Raji (cell line): Measurements from ENCODE around the gene CATSPERB.

Experiments used
- POLR2A ChIP-seq: IDR thresholded peaks from 2 replicates; pipeline ENCODE4 v1.6.1; 2011; ENCODE audit warnings: low read depth, low read length, control low read depth; ENCODE audit not compliant: insufficient read depth

Gene CATSPERB

GRCh38 chr14:91568626-91569025 is 163.3 kb downstream of the CATSPERB start:
- no peak for TF ChIP-seq POLR2A

GRCh38 chr14:91555531-91555930 is 176.4 kb downstream of the CATSPERB start:
- TF ChIP-seq POLR2A = no peak

- no peak for TF ChIP-seq POLR2A
Observed at GRCh38 chr14:91554535-91555332, 177.2 kb downstream of the CATSPERB start.

- no peak for TF ChIP-seq POLR2A
Observed at GRCh38 chr14:91548108-91548507, 183.8 kb downstream of the CATSPERB start.

- no peak for TF ChIP-seq POLR2A
Observed at GRCh38 chr14:91545946-91546716, 185.8 kb downstream of the CATSPERB start.

GRCh38 chr14:91545204-91545603 is 186.7 kb downstream of the CATSPERB start:
- no peak for TF ChIP-seq POLR2A

GRCh38 chr14:91536327-91536726 is 195.6 kb downstream of the CATSPERB start:
- no peak for TF ChIP-seq POLR2A

- TF ChIP-seq POLR2A = no peak
Observed at GRCh38 chr14:91533623-91534022, 198.3 kb downstream of the CATSPERB start.
